SK-MEL-5 (cell line): ENCODE results near the gene KBTBD6. TPM values are rescaled to one million over a fixed set of nuclear protein-coding genes. Genes with fewer than 3 reads are reported as not detected.

Source experiments
- DNase-seq: peaks from one replicate; pipeline ENCODE4 v3.0.0-alpha.2; 2016; ENCODE audit warnings: low read depth, low spot score
- in situ Hi-C: cut with HindIII; loops from 2 replicates; pipeline ENCODE4 v1.10.0; 2016; ENCODE audit warnings: low sequenced_read_pairs, high pct_unique_total_duplicates, low pct_unique_long_range_greater_than_20kb
- small RNA-seq, 2 experiments: library from RNA; depleted of rRNA; stranded (forward); fragments of <200 nt; gene quantifications; one replicate each; pipeline ENCODE3, GENCODE V24; 2014
- total RNA-seq: library from RNA; depleted of rRNA; stranded (reverse); fragments of >200 nt; shearing (Covaris generic); gene quantifications from 2 replicates; pipeline ENCODE4 v1.2.3, GENCODE V29; 2014; rRNA removed

The KBTBD6 gene
- total RNA-seq, 1 experiment from 2014 or later = 12.7 TPM

- in situ Hi-C loops = no loop called here
- DNase-seq = no peak
Measured at GRCh38 chr13:41079725-41080124, 52.9 kb downstream of the KBTBD6 start.

Small RNA genes within 50 kb of the gene (small RNA-seq; reads per million reads assigned to genes)
- gene MIR3168 (0 reads per million in 2 experiments), gene RN7SL597P (0 to 0.10 reads per million in 2 experiments)

Other genes with a start within 250 kb of the KBTBD6 start
- 51.0 and 56.7 TPM in 2 replicates for gene ELF1, start 113.5 kb downstream of the KBTBD6 start, total RNA-seq
- 11.4 and 13.7 TPM in 2 replicates for gene WBP4, start 71.3 kb downstream of the KBTBD6 start, total RNA-seq
- 7.3 and 8.0 TPM in 2 replicates for gene KBTBD7, start 61.8 kb upstream of the KBTBD6 start, total RNA-seq
- 18.3 and 26.7 TPM in 2 replicates for gene MTRF1, start 130.8 kb upstream of the KBTBD6 start, total RNA-seq
- 4.2 and 6.7 TPM in 2 replicates for gene NAA16, start 178.5 kb upstream of the KBTBD6 start, total RNA-seq